SK-N-MC (cell line): ENCODE results near the gene CST6.

ENCODE experiments used
- EZH2 ChIP-seq: fragments of 200-600 bp; sonication (generic); IDR thresholded peaks from one replicate; pipeline ENCODE4 v1.6.1; 2017; ENCODE audit warnings: antibody characterized with exemption
- FOXP2 ChIP-seq: optimal IDR thresholded peaks from 2 replicates; pipeline ENCODE3; 2011; ENCODE audit warnings: mild to moderate bottlenecking, moderate library complexity; ENCODE audit not compliant: insufficient read depth; ENCODE audit errors: extremely low read length, control extremely low read depth
- POLR2AphosphoS5 ChIP-seq: IDR thresholded peaks from 2 replicates; pipeline ENCODE4 v1.6.1; 2012; ENCODE audit warnings: mild to moderate bottlenecking, low read depth, low read length, borderline replicate concordance

DNA sequence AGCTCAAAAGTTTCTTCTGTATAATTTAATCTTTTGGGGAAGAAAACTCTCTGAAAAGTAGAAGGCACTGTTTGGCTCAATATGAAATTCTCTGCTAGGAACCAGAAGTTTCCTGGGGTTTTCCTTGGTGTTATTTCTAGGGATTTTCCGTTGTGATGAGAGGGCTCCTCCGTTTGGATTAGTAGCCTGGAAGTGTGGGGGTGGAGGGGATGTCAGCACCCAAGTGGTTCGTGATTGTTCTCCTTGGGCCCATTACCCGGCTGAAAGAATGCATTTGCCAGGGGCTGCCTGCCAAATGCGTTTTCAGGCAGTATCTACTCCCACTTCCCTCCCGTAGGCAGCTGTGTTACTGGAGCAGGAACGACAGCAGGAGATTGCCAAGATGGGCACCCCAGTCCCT is 44.7 kb downstream of the CST6 start:
- TF ChIP-seq EZH2 (no peak), POLR2AphosphoS5 (no peak; the same call in 1 of the 2 replicates), FOXP2 (no peak)
